ENCODE data around the gene POU6F1.

DNA sequence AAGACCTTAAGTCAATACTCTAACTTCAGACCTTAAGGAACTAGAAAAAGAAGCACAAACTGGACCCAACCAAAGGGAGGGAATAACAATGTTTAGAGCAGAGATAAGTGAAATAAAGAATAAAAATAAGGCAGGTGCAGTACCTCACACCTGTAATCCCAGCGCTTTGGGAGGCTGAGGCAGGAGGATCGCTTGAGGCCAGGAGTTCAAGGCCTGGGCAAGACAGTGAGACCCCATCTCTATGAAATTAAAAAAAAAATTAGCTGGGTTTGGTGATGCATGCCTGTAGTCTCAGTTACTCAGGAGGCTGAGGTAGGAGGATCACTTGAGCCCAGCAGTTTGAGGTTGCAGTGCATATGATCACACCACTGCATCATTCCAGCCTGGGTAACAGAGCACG lies 54.1 kb downstream of the POU6F1 start:
- TF ChIP-seq, protein P1, sequence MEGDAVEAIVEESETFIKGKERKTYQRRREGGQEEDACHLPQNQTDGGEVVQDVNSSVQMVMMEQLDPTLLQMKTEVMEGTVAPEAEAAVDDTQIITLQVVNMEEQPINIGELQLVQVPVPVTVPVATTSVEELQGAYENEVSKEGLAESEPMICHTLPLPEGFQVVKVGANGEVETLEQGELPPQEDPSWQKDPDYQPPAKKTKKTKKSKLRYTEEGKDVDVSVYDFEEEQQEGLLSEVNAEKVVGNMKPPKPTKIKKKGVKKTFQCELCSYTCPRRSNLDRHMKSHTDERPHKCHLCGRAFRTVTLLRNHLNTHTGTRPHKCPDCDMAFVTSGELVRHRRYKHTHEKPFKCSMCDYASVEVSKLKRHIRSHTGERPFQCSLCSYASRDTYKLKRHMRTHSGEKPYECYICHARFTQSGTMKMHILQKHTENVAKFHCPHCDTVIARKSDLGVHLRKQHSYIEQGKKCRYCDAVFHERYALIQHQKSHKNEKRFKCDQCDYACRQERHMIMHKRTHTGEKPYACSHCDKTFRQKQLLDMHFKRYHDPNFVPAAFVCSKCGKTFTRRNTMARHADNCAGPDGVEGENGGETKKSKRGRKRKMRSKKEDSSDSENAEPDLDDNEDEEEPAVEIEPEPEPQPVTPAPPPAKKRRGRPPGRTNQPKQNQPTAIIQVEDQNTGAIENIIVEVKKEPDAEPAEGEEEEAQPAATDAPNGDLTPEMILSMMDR (conservative IDR thresholded peaks at IDR 0.05 in 1 of 2, IDR thresholded peaks at IDR 0.05 in 1 of 2; ENCODE audit: low read depth in 1 of 2, low read length in 2 of 2), result no peak
- no peak for TF ChIP-seq EZH2 (IDR thresholded peaks at IDR 0.05; ENCODE audit: low read length, missing control alignments)
